A549 (cell line): ENCODE measurements around the gene TJP2. TPM values are rescaled to one million over a fixed set of nuclear protein-coding genes. Genes with fewer than 3 reads are reported as not detected.

Experiments used
- ATAC-seq, 2 experiments: fragments of 200-7000 bp in 1 of 2; fragments of >200 bp in 1 of 2; cut with Nextera tagmentation in 1 of 2; cut with Tn5 transposase in 1 of 2; 3 replicates each; pipeline versions ENCODE4 v1.8.0 to v1.9.1; 2018 to 2020; ENCODE audit warnings: mild to moderate bottlenecking in 1 of 2, moderate library complexity in 1 of 2
- CTCF ChIA-PET: fragments of 300-600 bp; sonication (Branson Sonifier 250); formaldehyde crosslinking; extraction: SDS; loops from one replicate; lab custom pipeline; 2021; ENCODE audit warnings: antibody characterized with exemption, inconsistent platforms; lab: Yijun Ruan, JAX
- POLR2A ChIA-PET: fragments of 350-600 bp; formaldehyde crosslinking; extraction: SDS; loops from one replicate; lab custom pipeline; 2021; ENCODE audit warnings: antibody characterized with exemption, inconsistent platforms; lab: Yijun Ruan, JAX
- DNase-seq, 2 experiments: peaks; one replicate each; pipeline versions ENCODE4 v3.0.0 to v3.0.0-alpha.2; 2011 to 2016; ENCODE audit warnings: low read depth in 1 of 2, low spot score in 1 of 2
- FAIRE-seq: peaks from 2 replicates; lab custom pipeline; 2011; peaks lifted over from hg19 to GRCh38; lab: Jason Lieb, UNC
- H3K27ac ChIP-seq, 2 experiments: fragments of >200 bp; sonication (Bioruptor Twin); formaldehyde crosslinking; 3 replicates each; pipeline ENCODE4 v1.5.1; 2016 to 2017
- H3K4me1 ChIP-seq: fragments of >200 bp; sonication (Bioruptor Twin); formaldehyde crosslinking; 3 replicates; pipeline ENCODE4 v1.6.1; 2016
- H3K4me2 ChIP-seq: fragments of >200 bp; sonication (Bioruptor Twin); formaldehyde crosslinking; 3 replicates; pipeline ENCODE4 v1.6.1; 2016
- H3K4me3 ChIP-seq: fragments of >200 bp; sonication (Bioruptor Twin); formaldehyde crosslinking; 3 replicates; pipeline ENCODE4 v1.5.1; 2016
- H3K9me3 ChIP-seq: fragments of >200 bp; sonication (Bioruptor Twin); formaldehyde crosslinking; 3 replicates; pipeline ENCODE4 v1.6.1; 2016
- EHMT2 ChIP-seq: fragments of 200-600 bp; sonication (generic); IDR thresholded peaks from 2 replicates; pipeline ENCODE4 v1.6.1; 2016; ENCODE audit warnings: antibody characterized with exemption, low read depth, mild to moderate bottlenecking, moderate library complexity
- EP300 ChIP-seq, 2 experiments: fragments of >200 bp; sonication (Bioruptor Twin); formaldehyde crosslinking; IDR thresholded peaks; 2 replicates in 1 of 2; 3 replicates in 1 of 2; pipeline ENCODE4 v1.6.1; 2016 to 2017
- FOSB ChIP-seq: fragments of 250-450 bp; sonication (Bioruptor Pico); IDR thresholded peaks from 2 replicates; pipeline ENCODE4 v1.5.0; 2020; ENCODE audit warnings: mild to moderate bottlenecking, moderate library complexity
- FOXS1 ChIP-seq: fragments of 250-450 bp; sonication (Bioruptor Pico); IDR thresholded peaks from 2 replicates; pipeline ENCODE4 v1.5.0; 2020; ENCODE audit warnings: mild to moderate bottlenecking, moderate library complexity
- HDAC2 ChIP-seq: fragments of 200-600 bp; sonication (generic); IDR thresholded peaks from 2 replicates; pipeline ENCODE4 v1.6.1; 2016
- HEYL ChIP-seq: fragments of 250-450 bp; sonication (Bioruptor Pico); IDR thresholded peaks from 2 replicates; pipeline ENCODE4 v1.8.0; 2021; ENCODE audit warnings: mild to moderate bottlenecking, moderate library complexity
- HOXA7 ChIP-seq: fragments of 250-450 bp; sonication (Bioruptor Pico); IDR thresholded peaks from 2 replicates; pipeline ENCODE4 v1.5.0; 2020; ENCODE audit warnings: mild to moderate bottlenecking, moderate library complexity
- HOXB5 ChIP-seq: fragments of 250-450 bp; sonication (Bioruptor Pico); IDR thresholded peaks from 2 replicates; pipeline ENCODE4 v1.5.0; 2020; ENCODE audit warnings: mild to moderate bottlenecking, moderate library complexity
- JUN ChIP-seq, 2 experiments: fragments of >200 bp; sonication (Bioruptor Twin); formaldehyde crosslinking; IDR thresholded peaks; 2 replicates in 1 of 2; 3 replicates in 1 of 2; pipeline ENCODE4 v1.6.1; 2016 to 2017
- JUNB ChIP-seq: fragments of >200 bp; sonication (Bioruptor Twin); formaldehyde crosslinking; IDR thresholded peaks from 2 replicates; pipeline ENCODE4 v1.6.1; 2016
- KDM5A ChIP-seq: fragments of 200-600 bp; sonication (generic); IDR thresholded peaks from 2 replicates; pipeline ENCODE4 v1.6.1; 2016; ENCODE audit warnings: antibody characterized with exemption, mild to moderate bottlenecking
- MAZ ChIP-seq: fragments of 150-350 bp; IDR thresholded peaks from 2 replicates; pipeline ENCODE4 v1.6.1; 2014; ENCODE audit warnings: antibody characterized with exemption, low read depth, low read length, borderline replicate concordance
- PHF8 ChIP-seq: fragments of 200-600 bp; sonication (generic); IDR thresholded peaks from 2 replicates; pipeline ENCODE4 v1.6.1; 2016; ENCODE audit warnings: low read depth, mild to moderate bottlenecking, antibody characterized with exemption, moderate library complexity, borderline replicate concordance
- RAD21 ChIP-seq, 2 experiments: fragments of >200 bp in 1 of 2; sonication (Bioruptor Twin) in 1 of 2; formaldehyde crosslinking in 1 of 2; IDR thresholded peaks in 1 of 2; conservative IDR thresholded peaks in 1 of 2; 2 replicates in 1 of 2; 3 replicates in 1 of 2; pipeline ENCODE4 v1.6.1; 2012 to 2018; ENCODE audit warnings: inconsistent platforms in 1 of 2
- RFX5 ChIP-seq: fragments of 450-650 bp; IDR thresholded peaks from 2 replicates; pipeline ENCODE4 v1.7.1; 2014; ENCODE audit warnings: antibody characterized with exemption, mild to moderate bottlenecking, moderate library complexity
- RNF2 ChIP-seq: fragments of 200-600 bp; sonication (generic); IDR thresholded peaks from 2 replicates; pipeline ENCODE4 v1.6.1; 2016; ENCODE audit warnings: low read depth, mild to moderate bottlenecking, antibody characterized with exemption, moderate library complexity, borderline replicate concordance
- SREBF2 ChIP-seq: fragments of 450-650 bp; IDR thresholded peaks from 2 replicates; pipeline ENCODE4 v1.6.1; 2014; ENCODE audit warnings: mild to moderate bottlenecking, moderate library complexity
- ZFP36 ChIP-seq: fragments of 450-650 bp; IDR thresholded peaks from 2 replicates; pipeline ENCODE4 v1.6.1; 2014; ENCODE audit warnings: borderline replicate concordance; ENCODE audit not compliant: partially characterized antibody
- ZNF302 ChIP-seq: fragments of 250-450 bp; sonication (Bioruptor Pico); IDR thresholded peaks from 2 replicates; pipeline ENCODE4 v1.9.0; 2021; ENCODE audit warnings: inconsistent platforms, mild to moderate bottlenecking, moderate library complexity
- ZSCAN20 ChIP-seq: fragments of 250-450 bp; sonication (Bioruptor Pico); IDR thresholded peaks from 2 replicates; pipeline ENCODE4 v1.8.0; 2022; ENCODE audit warnings: mild to moderate bottlenecking, moderate library complexity
- WGBS: methylation state at CpG from one replicate; pipeline ENCODE4 v1.1.6; 2017; ENCODE audit errors: missing lambda C conversion rate; 5-methylcytosine and 5-hydroxymethylcytosine counted together
- polyA plus RNA-seq, 4 experiments: library from polyadenylated mRNA; depleted of rRNA in 3 of 4; stranded (reverse); fragments of >200 nt; fragmentation: RNase III in 1 of 4; extraction: RNeasy Plus Mini Kit Qiagen cat#74134 plus additional on column Dnase treatment in 1 of 4; gene quantifications; 2 replicates in 3 of 4; 3 replicates in 1 of 4; pipeline ENCODE4 v1.2.3, GENCODE V29; 2011 to 2017
- TF ChIP-seq, protein P1 (sequence below): IDR thresholded peaks from 2 replicates; pipeline ENCODE4 v1.6.1; 2012
- TF ChIP-seq, protein P2 (sequence below): fragments of 150-350 bp; IDR thresholded peaks from 2 replicates; pipeline ENCODE4 v1.6.1; 2014; ENCODE audit warnings: low read depth, mild to moderate bottlenecking, low read length
- TF ChIP-seq, protein P3 (sequence below): fragments of >200 bp; sonication (Bioruptor Twin); formaldehyde crosslinking; IDR thresholded peaks from 3 replicates; pipeline ENCODE4 v1.5.1; 2016
- TF ChIP-seq, protein P4 (sequence below): IDR thresholded peaks from 2 replicates; pipeline ENCODE4 v1.6.1; 2012
- TF ChIP-seq, protein P5 (sequence below): fragments of 200-600 bp; sonication (generic); IDR thresholded peaks from 2 replicates; pipeline ENCODE4 v1.6.1; 2016; ENCODE audit warnings: antibody characterized with exemption, mild to moderate bottlenecking, moderate library complexity
- TF ChIP-seq, protein P6 (sequence below): fragments of 450-650 bp; IDR thresholded peaks from 2 replicates; pipeline ENCODE4 v1.6.1; 2014; ENCODE audit warnings: antibody characterized with exemption

Gene TJP2
- polyA plus RNA-seq, 2 of the 4 experiments (the other 2 are of a cell fraction) = 1.7 to 3.6 TPM

DNA sequence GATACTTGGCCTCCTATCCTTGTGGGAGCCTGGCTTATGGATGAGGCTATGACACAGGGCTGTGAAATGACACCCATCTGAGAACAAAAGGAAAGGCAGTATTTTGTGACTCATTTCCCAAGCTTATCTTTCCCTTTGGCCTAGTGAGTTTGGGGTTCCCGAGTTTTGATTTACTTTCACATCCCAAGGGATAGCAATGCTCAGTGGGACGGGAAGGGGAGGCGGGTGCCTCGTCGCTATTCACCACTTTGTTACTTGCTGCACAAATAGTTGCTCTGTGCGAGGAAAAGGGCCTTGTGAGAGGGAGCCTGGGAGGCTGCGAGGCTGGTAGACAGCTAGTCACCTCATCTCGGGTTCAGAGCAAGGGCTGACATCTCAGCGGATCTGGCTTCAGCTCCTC lies 91.8 kb downstream of the TJP2 start:
- ChIA-PET POLR2A (no interaction called here), CTCF (no interaction called here)
- Histone ChIP-seq H3K4me2 (no peak overlapping the region), H3K4me3 (no peak overlapping the region), H3K9me3 (no peaks in the 10 kb centered on the region), H3K4me1 (no peaks in the 10 kb centered on the region), H3K27ac (no peak overlapping the region)
- FAIRE-seq = no peak
- TF ChIP-seq RNF2 (no peak), HEYL (no peak), ZSCAN20 (no peak), KDM5A (no peak), HOXA7 (CRISPR knock-in tag) (no peak), ZFP36 (no peak), PHF8 (no peak), EP300 (IDR thresholded peaks at IDR 0.05) (no peak), RAD21 (conservative IDR thresholded peaks at IDR 0.05 in 1 of 2, IDR thresholded peaks at IDR 0.05 in 1 of 2) (no peak), SREBF2 (no peak)
- TF ChIP-seq, protein P1, sequence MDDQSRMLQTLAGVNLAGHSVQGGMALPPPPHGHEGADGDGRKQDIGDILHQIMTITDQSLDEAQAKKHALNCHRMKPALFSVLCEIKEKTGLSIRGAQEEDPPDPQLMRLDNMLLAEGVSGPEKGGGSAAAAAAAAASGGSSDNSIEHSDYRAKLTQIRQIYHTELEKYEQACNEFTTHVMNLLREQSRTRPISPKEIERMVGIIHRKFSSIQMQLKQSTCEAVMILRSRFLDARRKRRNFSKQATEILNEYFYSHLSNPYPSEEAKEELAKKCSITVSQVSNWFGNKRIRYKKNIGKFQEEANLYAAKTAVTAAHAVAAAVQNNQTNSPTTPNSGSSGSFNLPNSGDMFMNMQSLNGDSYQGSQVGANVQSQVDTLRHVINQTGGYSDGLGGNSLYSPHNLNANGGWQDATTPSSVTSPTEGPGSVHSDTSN = no peak
- TF ChIP-seq, protein P2, sequence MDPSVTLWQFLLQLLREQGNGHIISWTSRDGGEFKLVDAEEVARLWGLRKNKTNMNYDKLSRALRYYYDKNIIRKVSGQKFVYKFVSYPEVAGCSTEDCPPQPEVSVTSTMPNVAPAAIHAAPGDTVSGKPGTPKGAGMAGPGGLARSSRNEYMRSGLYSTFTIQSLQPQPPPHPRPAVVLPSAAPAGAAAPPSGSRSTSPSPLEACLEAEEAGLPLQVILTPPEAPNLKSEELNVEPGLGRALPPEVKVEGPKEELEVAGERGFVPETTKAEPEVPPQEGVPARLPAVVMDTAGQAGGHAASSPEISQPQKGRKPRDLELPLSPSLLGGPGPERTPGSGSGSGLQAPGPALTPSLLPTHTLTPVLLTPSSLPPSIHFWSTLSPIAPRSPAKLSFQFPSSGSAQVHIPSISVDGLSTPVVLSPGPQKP = no peak
- 59% methylated on average over 9 of the region's 9 CpGs for WGBS
- DNase-seq = no peak
- no peak for ATAC-seq

DNA sequence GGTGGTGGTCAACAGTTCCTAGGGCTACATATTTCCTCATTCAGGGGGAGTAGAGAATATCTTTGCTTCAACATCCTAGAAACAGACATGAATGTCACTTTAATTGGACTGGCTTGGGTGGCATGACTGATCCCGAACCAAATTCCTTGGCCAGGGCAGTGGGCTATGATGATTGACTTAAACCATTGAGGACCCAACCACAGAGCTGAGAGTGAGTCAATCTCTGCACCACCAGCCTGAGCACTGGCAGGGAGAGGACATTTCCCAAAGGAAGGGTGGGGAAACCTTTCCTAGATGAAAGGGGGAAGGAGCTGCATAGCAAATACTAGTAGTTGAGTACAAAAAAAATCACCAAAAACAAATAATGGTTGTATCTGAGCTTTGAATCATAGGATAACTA lies 98.1 kb downstream of the TJP2 start:
- WGBS = 0% methylated on average over 1 of the region's 1 CpG
- POLR2A ChIA-PET = no interaction called here
- Histone ChIP-seq H3K27ac (no peak overlapping the region), H3K9me3 (no peaks in the 10 kb centered on the region), H3K4me1 (no peaks in the 10 kb centered on the region), H3K4me3 (no peak overlapping the region), H3K4me2 (no peak overlapping the region)
- CTCF ChIA-PET = no interaction called here
- DNase-seq (no peak), ATAC-seq (no peak), FAIRE-seq (no peak)
- TF ChIP-seq, protein P3, sequence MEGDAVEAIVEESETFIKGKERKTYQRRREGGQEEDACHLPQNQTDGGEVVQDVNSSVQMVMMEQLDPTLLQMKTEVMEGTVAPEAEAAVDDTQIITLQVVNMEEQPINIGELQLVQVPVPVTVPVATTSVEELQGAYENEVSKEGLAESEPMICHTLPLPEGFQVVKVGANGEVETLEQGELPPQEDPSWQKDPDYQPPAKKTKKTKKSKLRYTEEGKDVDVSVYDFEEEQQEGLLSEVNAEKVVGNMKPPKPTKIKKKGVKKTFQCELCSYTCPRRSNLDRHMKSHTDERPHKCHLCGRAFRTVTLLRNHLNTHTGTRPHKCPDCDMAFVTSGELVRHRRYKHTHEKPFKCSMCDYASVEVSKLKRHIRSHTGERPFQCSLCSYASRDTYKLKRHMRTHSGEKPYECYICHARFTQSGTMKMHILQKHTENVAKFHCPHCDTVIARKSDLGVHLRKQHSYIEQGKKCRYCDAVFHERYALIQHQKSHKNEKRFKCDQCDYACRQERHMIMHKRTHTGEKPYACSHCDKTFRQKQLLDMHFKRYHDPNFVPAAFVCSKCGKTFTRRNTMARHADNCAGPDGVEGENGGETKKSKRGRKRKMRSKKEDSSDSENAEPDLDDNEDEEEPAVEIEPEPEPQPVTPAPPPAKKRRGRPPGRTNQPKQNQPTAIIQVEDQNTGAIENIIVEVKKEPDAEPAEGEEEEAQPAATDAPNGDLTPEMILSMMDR = no peak
- no peak for TF ChIP-seq HEYL
- no peak for TF ChIP-seq HOXB5
- no peak for TF ChIP-seq MAZ
- no peak for TF ChIP-seq JUNB
- TF ChIP-seq, protein P4, sequence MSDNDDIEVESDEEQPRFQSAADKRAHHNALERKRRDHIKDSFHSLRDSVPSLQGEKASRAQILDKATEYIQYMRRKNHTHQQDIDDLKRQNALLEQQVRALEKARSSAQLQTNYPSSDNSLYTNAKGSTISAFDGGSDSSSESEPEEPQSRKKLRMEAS = no peak

DNA sequence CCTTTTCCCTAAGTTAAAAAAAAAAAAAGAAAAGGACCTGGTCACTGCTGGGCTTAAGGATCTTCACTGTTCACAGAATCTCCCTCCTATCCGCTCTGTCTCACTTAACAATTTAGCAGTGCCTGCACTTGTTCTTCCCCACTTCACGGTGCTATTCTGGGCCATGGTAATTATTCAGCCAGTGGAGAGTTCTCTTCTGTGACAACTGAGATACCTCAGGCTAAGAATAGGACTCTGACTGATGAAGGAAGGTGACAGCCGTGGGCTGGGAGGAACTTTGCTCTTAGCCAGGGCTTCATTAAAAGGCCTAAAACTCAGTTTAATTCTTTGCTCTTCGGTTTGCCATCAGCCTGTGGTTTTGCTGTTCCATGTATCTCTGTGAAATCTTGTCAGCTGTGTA lies 99.1 kb downstream of the TJP2 start:
- CTCF ChIA-PET = no interaction called here
- no peak overlapping the region for H3K27ac ChIP-seq
- H3K4me3 ChIP-seq = no peak overlapping the region
- DNase-seq (no peak), FAIRE-seq (no peak), ATAC-seq (no peak)
- H3K9me3 ChIP-seq = no peaks in the 10 kb centered on the region
- WGBS = 28% methylated on average over 4 of the region's 4 CpGs
- POLR2A ChIA-PET = no interaction called here
- H3K4me2 ChIP-seq = no peak overlapping the region
- TF ChIP-seq EP300 (IDR thresholded peaks at IDR 0.05) (no peak), HDAC2 (no peak), FOSB (CRISPR knock-in tag) (no peak), PHF8 (no peak), JUN (IDR thresholded peaks at IDR 0.05) (no peak), FOXS1 (CRISPR knock-in tag) (no peak), HOXB5 (no peak), RFX5 (no peak), EHMT2 (no peak), ZNF302 (CRISPR knock-in tag) (no peak)
- TF ChIP-seq, protein P5, sequence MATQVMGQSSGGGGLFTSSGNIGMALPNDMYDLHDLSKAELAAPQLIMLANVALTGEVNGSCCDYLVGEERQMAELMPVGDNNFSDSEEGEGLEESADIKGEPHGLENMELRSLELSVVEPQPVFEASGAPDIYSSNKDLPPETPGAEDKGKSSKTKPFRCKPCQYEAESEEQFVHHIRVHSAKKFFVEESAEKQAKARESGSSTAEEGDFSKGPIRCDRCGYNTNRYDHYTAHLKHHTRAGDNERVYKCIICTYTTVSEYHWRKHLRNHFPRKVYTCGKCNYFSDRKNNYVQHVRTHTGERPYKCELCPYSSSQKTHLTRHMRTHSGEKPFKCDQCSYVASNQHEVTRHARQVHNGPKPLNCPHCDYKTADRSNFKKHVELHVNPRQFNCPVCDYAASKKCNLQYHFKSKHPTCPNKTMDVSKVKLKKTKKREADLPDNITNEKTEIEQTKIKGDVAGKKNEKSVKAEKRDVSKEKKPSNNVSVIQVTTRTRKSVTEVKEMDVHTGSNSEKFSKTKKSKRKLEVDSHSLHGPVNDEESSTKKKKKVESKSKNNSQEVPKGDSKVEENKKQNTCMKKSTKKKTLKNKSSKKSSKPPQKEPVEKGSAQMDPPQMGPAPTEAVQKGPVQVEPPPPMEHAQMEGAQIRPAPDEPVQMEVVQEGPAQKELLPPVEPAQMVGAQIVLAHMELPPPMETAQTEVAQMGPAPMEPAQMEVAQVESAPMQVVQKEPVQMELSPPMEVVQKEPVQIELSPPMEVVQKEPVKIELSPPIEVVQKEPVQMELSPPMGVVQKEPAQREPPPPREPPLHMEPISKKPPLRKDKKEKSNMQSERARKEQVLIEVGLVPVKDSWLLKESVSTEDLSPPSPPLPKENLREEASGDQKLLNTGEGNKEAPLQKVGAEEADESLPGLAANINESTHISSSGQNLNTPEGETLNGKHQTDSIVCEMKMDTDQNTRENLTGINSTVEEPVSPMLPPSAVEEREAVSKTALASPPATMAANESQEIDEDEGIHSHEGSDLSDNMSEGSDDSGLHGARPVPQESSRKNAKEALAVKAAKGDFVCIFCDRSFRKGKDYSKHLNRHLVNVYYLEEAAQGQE = no peak
- TF ChIP-seq, protein P6, sequence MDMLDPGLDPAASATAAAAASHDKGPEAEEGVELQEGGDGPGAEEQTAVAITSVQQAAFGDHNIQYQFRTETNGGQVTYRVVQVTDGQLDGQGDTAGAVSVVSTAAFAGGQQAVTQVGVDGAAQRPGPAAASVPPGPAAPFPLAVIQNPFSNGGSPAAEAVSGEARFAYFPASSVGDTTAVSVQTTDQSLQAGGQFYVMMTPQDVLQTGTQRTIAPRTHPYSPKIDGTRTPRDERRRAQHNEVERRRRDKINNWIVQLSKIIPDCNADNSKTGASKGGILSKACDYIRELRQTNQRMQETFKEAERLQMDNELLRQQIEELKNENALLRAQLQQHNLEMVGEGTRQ = no peak
- TF ChIP-seq, all 56 proteins: peak for 0
- H3K4me1 ChIP-seq = no peaks in the 10 kb centered on the region
